OCI-LY7 (cell line): ENCODE measurements around the gene ZNF605.

Experiments
- EZH2phosphoT487 ChIP-seq: fragments of 200-600 bp; sonication (generic); IDR thresholded peaks from 2 replicates; pipeline ENCODE4 v1.6.1; 2018; ENCODE audit warnings: low read depth, borderline replicate concordance, mild to moderate bottlenecking, mixed run types, antibody characterized with exemption, low read length, moderate library complexity, mixed read lengths
- TF ChIP-seq, protein P1 (sequence below): fragments of 200-600 bp; sonication (generic); conservative IDR thresholded peaks from 2 replicates; pipeline ENCODE4 v1.5.1; 2014; ENCODE audit warnings: mild to moderate bottlenecking, antibody characterized with exemption, low read length, moderate library complexity, mixed read lengths

- TF ChIP-seq, protein P1, sequence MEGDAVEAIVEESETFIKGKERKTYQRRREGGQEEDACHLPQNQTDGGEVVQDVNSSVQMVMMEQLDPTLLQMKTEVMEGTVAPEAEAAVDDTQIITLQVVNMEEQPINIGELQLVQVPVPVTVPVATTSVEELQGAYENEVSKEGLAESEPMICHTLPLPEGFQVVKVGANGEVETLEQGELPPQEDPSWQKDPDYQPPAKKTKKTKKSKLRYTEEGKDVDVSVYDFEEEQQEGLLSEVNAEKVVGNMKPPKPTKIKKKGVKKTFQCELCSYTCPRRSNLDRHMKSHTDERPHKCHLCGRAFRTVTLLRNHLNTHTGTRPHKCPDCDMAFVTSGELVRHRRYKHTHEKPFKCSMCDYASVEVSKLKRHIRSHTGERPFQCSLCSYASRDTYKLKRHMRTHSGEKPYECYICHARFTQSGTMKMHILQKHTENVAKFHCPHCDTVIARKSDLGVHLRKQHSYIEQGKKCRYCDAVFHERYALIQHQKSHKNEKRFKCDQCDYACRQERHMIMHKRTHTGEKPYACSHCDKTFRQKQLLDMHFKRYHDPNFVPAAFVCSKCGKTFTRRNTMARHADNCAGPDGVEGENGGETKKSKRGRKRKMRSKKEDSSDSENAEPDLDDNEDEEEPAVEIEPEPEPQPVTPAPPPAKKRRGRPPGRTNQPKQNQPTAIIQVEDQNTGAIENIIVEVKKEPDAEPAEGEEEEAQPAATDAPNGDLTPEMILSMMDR: no peak
- no peak for TF ChIP-seq EZH2phosphoT487
Measured at GRCh38 chr12:132941336-132941954, 14.7 kb downstream of the ZNF605 start.
